Activated naive CD8-positive, alpha-beta T cell treated with anti-CD3 and anti-CD28 coated beads, Interleukin-2, amount 10 ng/mL, durations not matched to agents 7 days and 5 days (primary cell): Measurements from ENCODE around the gene CACNA1C. TPM values are rescaled to one million over a fixed set of nuclear protein-coding genes. Genes with fewer than 3 reads are reported as not detected.

Experiments used
- ATAC-seq: fragments of 150-1000 bp; cut with Tn5 transposase; one replicate; pipeline ENCODE4 v1.10.0; 2021; ENCODE audit warnings: low read depth, moderate library complexity
- POLR2A ChIA-PET: fragments of 350-600 bp; sonication (Branson Sonifier 250); formaldehyde crosslinking; loops from one replicate; lab custom pipeline; 2021; ENCODE audit warnings: antibody characterized with exemption; lab: Charles Lee
- DNase-seq: peaks from one replicate; pipeline ENCODE4 v3.0.0; 2021
- H3K27ac Mint-ChIP-seq: one replicate; pipeline ENCODE4 v1.8.0; 2022; ENCODE audit warnings: mild to moderate bottlenecking, mixed read lengths
- H3K27me3 Mint-ChIP-seq: one replicate; pipeline ENCODE4 v1.8.0; 2022; ENCODE audit warnings: mild to moderate bottlenecking, moderate library complexity, mixed read lengths
- H3K36me3 Mint-ChIP-seq: one replicate; pipeline ENCODE4 v1.8.0; 2021; ENCODE audit warnings: mild to moderate bottlenecking, mixed read lengths
- H3K4me1 Mint-ChIP-seq: one replicate; pipeline ENCODE4 v1.8.0; 2021; ENCODE audit warnings: mixed read lengths
- H3K4me3 Mint-ChIP-seq: one replicate; pipeline ENCODE4 v1.8.0; 2022; ENCODE audit warnings: mild to moderate bottlenecking, moderate library complexity, mixed read lengths
- H3K9me3 Mint-ChIP-seq: one replicate; pipeline ENCODE4 v1.8.0; 2021; ENCODE audit warnings: mixed read lengths
- total RNA-seq, 2 experiments: library from RNA; stranded (reverse); gene quantifications; one replicate each; pipeline ENCODE4 v1.2.3, GENCODE V29; 2021

Gene CACNA1C
- total RNA-seq, 2 experiments from 2014 or later = 0.11 to 0.14 TPM

DNA sequence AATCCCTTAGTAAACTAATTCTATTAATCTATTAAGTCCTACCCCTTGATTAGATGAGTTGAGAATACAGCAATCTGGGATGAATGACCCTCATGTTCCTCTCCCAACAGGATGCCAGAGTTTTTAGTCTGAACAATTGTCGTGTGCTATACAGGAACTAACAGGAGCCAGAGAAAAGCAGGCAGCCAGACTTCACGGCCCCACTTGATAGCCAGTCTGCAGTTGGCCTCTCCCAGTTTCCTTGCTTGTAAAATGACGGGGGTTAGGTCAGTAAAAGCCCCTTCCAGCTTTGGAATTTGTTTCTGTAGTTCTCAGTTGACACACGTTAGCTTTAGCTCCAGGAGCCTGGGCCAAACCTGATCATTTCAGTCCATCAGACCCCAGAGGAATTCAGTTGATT, 475.2 kb downstream of the CACNA1C start:
- H3K36me3 Mint-ChIP-seq = no peaks in the 10 kb centered on the region
- POLR2A ChIA-PET = no interaction called here
- H3K9me3 Mint-ChIP-seq = peaks cover 2% of the 10 kb centered on the region
- H3K27me3 Mint-ChIP-seq = peaks cover 5% of the 10 kb centered on the region
- DNase-seq (no peak), ATAC-seq (no peak)
- no peak overlapping the region for H3K27ac Mint-ChIP-seq
- H3K4me1 Mint-ChIP-seq = peaks cover 12% of the 10 kb centered on the region
- H3K4me3 Mint-ChIP-seq = no peak overlapping the region

DNA sequence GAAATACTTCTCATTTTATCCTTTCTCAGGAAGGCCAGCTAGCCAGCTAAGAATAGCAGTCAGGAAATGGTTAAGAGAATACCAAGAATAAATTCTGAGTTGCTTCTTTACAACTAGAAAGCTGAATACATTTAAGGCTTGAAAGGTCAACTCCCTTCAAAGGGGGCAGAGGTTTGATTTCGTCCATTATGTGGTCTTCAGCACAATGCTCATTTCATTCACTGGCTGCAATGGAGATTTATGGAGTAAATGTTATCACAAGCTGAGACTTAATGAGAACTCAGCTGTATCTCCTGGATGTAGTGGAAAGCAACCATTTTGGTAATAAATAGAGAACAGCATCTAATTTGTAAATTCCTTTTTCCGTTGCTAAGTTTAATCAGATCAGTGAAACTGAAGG, 477.0 kb downstream of the CACNA1C start:
- POLR2A ChIA-PET = no interaction called here
- peaks cover 5% of the 10 kb centered on the region for H3K27me3 Mint-ChIP-seq
- DNase-seq = no peak
- H3K27ac Mint-ChIP-seq = peak overlapping the region; percentile 13
- H3K4me3 Mint-ChIP-seq = peak overlapping the region; percentile 31
- H3K4me1 Mint-ChIP-seq = peaks cover 12% of the 10 kb centered on the region
- ATAC-seq = no peak
- H3K36me3 Mint-ChIP-seq = no peaks in the 10 kb centered on the region
- H3K9me3 Mint-ChIP-seq = peaks cover 2% of the 10 kb centered on the region

DNA sequence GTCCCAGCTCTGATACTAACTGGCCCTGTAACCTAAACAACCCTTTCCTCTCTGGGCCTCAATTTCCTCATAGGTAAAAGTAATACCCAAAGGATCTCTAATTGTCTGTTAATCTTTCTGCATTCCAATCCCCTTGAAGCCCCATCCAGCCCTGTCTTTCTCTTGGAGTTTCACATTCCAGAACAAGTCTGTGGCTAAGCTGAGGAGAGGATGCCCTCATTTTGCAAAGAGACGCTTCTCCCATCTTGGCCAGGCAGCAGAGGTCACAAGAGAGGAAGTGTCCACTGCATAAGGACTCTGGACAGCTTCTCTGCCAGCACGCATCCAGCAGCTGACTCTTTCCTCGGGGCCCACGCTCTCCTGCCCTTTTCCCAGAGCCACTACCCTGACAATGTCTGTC, 478.6 kb downstream of the CACNA1C start:
- peaks cover 12% of the 10 kb centered on the region for H3K4me1 Mint-ChIP-seq
- no peak overlapping the region for H3K4me3 Mint-ChIP-seq
- no peaks in the 10 kb centered on the region for H3K36me3 Mint-ChIP-seq
- POLR2A ChIA-PET = no interaction called here
- no peak for ATAC-seq
- no peak overlapping the region for H3K27ac Mint-ChIP-seq
- peaks cover 2% of the 10 kb centered on the region for H3K9me3 Mint-ChIP-seq
- DNase-seq = no peak
- no peaks in the 10 kb centered on the region for H3K27me3 Mint-ChIP-seq

DNA sequence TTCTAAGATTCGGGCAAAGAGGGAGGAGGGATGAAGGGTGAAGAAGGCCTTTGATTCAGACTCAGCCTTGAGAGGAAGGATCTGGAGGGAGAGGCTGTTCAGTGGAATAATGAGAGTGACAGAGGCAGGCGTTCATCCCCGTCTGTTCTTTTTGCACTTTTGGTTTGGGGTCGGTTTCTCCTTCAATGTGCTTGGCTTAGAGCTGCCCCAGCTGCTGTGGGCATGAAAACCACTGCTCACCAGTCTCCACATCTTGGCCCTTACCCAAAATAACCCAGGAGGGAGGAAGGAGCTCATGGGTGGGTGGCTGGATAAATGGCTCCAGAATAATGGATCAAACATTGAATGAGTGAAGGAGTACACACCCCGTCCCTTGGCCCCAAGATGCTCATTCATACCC, 480.2 kb downstream of the CACNA1C start:
- POLR2A ChIA-PET = no interaction called here
- Mint-ChIP-seq H3K36me3 (no peaks in the 10 kb centered on the region), H3K9me3 (peaks cover 2% of the 10 kb centered on the region), H3K4me3 (no peak overlapping the region), H3K27me3 (no peaks in the 10 kb centered on the region), H3K27ac (peak overlapping the region; percentile 35), H3K4me1 (peaks cover 12% of the 10 kb centered on the region)
- ATAC-seq (no peak), DNase-seq (no peak)

DNA sequence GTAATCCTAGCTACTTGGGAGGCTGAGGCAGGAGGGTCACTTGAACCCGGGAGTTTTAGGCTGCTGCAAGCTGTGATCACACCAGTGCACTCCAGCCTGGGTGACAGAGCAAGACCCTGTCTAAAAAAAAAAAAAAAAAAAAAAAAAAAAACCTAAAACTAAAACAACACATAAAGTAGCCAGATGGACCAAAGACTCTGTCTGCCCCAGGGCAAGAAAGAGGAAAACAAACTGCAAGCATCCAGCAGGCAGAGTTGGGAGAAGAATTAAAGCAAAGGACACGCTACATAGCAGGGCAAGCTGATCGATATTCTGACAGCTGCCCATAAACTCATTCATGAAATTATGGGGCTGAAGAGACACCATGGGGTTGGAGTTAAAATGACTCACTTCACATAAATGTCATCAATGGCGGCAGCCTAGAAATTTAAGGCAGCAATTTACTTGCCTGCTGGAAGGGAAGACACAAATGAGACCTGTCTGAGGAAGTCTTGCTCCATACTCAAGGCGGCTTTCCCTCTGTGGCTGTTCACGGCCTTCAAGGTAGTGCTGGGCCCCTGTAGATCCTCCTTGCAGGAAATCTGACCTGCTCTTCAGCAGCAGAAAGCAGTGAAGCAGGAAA, 482.9 kb downstream of the CACNA1C start:
- no peak for ATAC-seq
- no peak overlapping the region for H3K4me3 Mint-ChIP-seq
- no peak for DNase-seq
- no peaks in the 10 kb centered on the region for H3K4me1 Mint-ChIP-seq
- no peak overlapping the region for H3K27ac Mint-ChIP-seq
- no peaks in the 10 kb centered on the region for H3K9me3 Mint-ChIP-seq
- POLR2A ChIA-PET = no interaction called here
- H3K27me3 Mint-ChIP-seq = no peaks in the 10 kb centered on the region
- no peaks in the 10 kb centered on the region for H3K36me3 Mint-ChIP-seq

DNA sequence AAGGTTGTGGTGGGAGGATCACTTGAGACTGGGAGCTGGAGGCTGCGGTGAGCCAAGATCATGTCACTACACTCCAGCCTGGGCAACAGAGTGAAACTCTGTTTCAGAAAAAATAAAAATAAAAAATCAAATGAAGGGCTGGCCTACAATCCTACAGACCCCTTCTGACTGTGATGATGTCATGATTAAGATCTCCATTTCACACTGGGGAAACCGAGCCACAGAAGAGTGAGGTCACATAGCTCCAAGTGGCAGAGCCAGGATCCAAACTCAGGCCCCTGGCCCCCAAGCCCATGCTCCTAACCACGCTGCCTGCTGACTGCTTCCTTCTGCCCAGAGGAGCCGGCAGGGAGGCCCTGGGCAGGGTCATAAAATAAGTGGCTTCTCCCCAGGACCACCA, 483.9 kb downstream of the CACNA1C start:
- no peaks in the 10 kb centered on the region for H3K4me1 Mint-ChIP-seq
- H3K4me3 Mint-ChIP-seq = no peak overlapping the region
- no peaks in the 10 kb centered on the region for H3K27me3 Mint-ChIP-seq
- ATAC-seq = no peak
- POLR2A ChIA-PET = no interaction called here
- H3K27ac Mint-ChIP-seq = no peak overlapping the region
- H3K9me3 Mint-ChIP-seq = no peaks in the 10 kb centered on the region
- H3K36me3 Mint-ChIP-seq = no peaks in the 10 kb centered on the region
- DNase-seq = no peak

DNA sequence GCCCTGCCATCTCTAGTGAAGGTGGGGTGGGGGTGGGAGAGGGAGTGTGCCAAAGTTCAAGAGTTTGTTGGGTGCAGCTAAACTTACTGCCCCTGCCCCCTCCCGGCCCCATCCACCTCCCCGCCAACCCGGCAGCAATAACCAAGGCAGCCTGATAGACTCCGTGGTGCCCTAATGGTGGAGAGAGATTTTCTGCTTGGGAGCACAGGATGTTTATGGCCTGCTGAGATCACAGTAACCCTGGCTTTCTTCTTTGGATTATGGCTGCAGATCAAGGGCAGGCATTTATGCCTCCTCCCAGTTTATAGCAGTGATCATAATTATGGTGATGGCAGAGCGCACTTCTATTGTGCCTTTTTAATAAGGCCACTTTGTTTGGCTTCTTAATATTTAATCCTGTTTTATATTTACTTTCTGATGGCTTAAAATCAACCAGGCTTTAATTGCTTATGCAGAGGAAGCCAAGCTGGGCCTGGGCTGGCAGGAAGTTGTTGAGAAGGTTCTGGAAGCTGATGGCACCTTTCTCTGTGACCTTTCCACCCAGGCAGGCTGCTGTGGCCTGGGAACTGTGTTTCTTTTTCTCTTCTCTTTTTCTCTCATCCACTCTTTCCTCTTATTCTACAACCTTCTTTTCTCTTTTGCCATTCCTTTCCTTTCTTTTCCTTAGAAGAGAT, 485.2 kb downstream of the CACNA1C start:
- no peaks in the 10 kb centered on the region for H3K9me3 Mint-ChIP-seq
- no peaks in the 10 kb centered on the region for H3K27me3 Mint-ChIP-seq
- no peak for ATAC-seq
- DNase-seq = no peak
- H3K4me3 Mint-ChIP-seq = no peak overlapping the region
- H3K4me1 Mint-ChIP-seq = no peaks in the 10 kb centered on the region
- H3K27ac Mint-ChIP-seq = no peak overlapping the region
- no peaks in the 10 kb centered on the region for H3K36me3 Mint-ChIP-seq
- POLR2A ChIA-PET = no interaction called here

DNA sequence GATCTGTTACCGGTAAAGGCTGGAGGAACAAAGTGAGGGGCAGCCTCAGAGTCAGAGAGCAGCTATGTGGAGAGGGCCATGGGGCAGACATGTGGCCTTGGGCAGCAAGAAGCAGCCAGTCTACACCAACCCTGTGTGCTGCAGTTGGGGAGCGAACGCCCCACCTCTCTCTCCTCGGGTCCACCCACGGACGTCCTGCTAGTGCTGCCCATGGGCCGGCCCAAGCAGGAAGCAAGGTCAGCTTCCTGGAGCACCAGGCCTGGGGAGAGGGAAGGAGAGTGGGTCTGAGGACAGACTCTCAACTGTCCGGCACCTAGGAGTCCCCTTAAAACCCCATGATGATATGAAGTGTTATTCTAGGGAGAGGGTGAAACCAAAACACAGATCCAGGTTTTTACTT, 487.2 kb downstream of the CACNA1C start:
- H3K27ac Mint-ChIP-seq = no peak overlapping the region
- no peaks in the 10 kb centered on the region for H3K36me3 Mint-ChIP-seq
- no peak for DNase-seq
- no peaks in the 10 kb centered on the region for H3K27me3 Mint-ChIP-seq
- POLR2A ChIA-PET = no interaction called here
- no peaks in the 10 kb centered on the region for H3K9me3 Mint-ChIP-seq
- H3K4me3 Mint-ChIP-seq = no peak overlapping the region
- H3K4me1 Mint-ChIP-seq = peaks cover 12% of the 10 kb centered on the region
- ATAC-seq = no peak

DNA sequence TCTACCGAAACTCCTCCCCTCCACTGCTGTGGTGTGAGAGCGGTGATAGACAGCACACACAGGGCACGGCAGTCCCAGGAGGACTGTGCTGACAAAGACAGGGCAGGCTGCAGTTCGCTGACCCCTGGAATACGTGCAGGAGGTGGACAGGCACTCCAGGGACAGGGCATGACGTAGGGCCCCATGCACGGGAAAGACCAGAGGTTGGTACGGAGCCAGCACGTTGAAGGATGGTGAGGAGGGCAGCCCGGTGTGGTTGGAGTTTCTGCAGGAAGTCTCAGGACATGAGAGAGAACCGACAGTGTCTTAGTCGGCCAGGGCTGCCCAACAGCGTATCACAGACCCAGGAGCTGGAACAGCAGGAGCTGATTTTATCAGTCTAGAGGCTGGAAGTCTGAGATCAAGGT, 487.8 kb downstream of the CACNA1C start:
- POLR2A ChIA-PET = no interaction called here
- Mint-ChIP-seq H3K36me3 (no peaks in the 10 kb centered on the region), H3K27ac (no peak overlapping the region), H3K9me3 (no peaks in the 10 kb centered on the region), H3K4me1 (peaks cover 12% of the 10 kb centered on the region), H3K27me3 (no peaks in the 10 kb centered on the region), H3K4me3 (no peak overlapping the region)
- ATAC-seq = no peak
- DNase-seq = no peak

DNA sequence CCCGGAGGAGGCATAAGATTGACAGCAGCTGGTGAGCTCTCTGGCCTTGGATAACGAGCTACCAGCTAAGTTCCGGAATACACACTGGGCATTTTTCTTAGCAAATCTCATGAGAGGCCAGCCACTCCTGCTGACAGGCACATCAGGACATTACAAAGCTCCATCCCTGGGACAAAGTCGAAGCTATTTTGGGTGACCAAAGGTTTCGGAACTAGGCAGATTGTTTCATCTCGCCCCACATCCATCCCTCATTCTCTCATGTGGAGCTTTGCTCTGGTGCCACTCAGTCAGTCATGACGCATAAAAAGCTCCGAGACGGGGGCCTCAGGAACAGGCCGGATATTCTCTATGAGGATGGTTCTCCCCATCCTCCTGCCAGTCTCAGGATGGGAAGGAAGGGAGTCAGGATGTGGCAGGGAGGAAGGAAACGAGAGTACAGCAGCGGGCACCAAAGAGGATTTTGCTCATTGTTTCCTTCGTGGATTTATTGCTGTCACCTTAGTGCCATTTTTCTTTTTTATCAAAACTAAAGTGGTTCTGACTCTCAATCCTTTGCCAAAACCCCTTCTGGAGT, 488.9 kb downstream of the CACNA1C start:
- ATAC-seq = no peak
- Mint-ChIP-seq H3K27me3 (no peaks in the 10 kb centered on the region), H3K4me3 (no peak overlapping the region), H3K36me3 (no peaks in the 10 kb centered on the region), H3K27ac (no peak overlapping the region), H3K4me1 (peaks cover 12% of the 10 kb centered on the region), H3K9me3 (no peaks in the 10 kb centered on the region)
- POLR2A ChIA-PET = no interaction called here
- DNase-seq = no peak

DNA sequence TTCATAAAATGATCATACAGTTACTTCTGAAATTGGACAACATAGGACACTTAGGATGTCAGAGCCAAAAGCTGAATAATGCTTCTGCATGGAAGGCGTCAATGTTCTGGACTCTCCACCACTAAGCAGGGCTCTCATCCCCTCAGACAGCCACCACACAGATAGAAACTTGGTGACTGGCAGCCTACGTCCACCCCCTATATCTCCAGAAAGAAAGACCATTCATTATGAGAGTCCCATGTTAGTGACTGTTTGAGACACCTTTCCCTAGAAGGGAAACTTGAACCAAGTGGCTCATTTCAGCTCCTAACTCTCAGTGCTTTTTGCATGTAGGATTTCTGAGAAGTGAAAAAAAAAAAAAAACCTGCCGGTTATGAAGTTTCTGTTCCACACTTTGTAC, 491.0 kb downstream of the CACNA1C start:
- Mint-ChIP-seq H3K9me3 (no peaks in the 10 kb centered on the region), H3K27me3 (no peaks in the 10 kb centered on the region), H3K4me3 (peak overlapping the region; percentile 51), H3K4me1 (peaks cover 12% of the 10 kb centered on the region), H3K27ac (peak overlapping the region; percentile 56), H3K36me3 (no peaks in the 10 kb centered on the region)
- POLR2A ChIA-PET = no interaction called here
- DNase-seq (no peak), ATAC-seq (peak; percentile 39)

DNA sequence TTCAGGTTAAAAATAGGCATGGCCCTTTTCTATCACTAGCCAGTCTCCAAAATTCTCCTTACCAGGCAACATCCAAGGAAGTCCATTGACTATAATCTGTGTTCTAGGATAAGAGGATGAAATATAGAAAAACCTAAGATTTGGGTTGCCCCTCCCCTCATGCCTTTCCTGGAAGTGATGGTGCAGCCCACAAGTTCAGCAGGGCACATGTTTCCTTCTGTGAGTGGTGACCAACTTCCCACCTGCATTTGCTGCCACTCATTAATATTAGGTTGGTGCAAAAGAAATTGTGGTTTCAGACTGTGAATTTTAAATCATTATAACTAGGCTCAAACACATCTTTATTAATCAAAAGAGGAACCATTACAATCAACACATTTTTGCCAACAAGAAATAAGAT, 491.4 kb downstream of the CACNA1C start:
- peak; percentile 39 for ATAC-seq

DNA sequence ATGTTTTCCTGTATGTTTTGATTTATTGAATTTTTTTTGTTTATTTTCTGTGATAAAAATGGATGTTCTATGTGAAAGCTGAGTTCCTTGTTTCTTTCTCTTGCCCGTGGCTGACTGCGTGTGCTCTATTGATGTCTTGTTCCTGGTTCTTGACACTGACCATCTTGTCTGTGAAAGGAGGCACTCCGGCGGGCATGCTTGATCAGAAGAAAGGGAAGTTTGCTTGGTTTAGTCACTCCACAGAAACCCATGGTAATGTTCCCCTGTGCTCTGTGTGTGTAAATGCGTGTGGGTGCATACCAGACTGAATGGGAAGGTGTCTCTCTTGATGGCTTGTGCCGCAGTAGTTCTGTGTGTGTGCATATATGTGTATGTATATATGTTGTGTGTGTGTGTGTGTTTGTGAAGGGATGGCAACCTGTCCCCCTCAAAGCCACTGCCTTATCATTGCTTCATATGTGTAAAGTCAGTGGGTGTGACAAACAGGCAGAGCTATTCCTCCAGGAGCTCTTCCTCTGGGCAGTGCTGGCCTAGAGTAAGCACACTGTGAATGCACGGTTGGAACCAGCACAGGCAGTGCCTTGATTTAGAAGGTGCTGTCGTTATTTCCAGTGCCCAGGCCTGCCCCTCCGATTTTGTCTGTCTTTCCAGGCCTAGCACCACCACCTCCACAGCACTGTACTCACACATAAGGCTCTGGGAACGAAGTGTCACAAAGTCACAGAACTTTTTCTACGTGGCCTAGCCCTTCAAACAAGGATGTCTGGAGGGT, 494.7 kb downstream of the CACNA1C start:
- Mint-ChIP-seq H3K9me3 (no peaks in the 10 kb centered on the region), H3K4me3 (no peak overlapping the region), H3K27ac (no peak overlapping the region), H3K4me1 (peaks cover 12% of the 10 kb centered on the region), H3K36me3 (no peaks in the 10 kb centered on the region), H3K27me3 (peaks cover 2% of the 10 kb centered on the region)
- DNase-seq = no peak
- POLR2A ChIA-PET = no interaction called here
- no peak for ATAC-seq

More for the DNA sequence above, 491.4 kb downstream of the CACNA1C start:
- POLR2A ChIA-PET = no interaction called here
- peak overlapping the region; percentile 46 for H3K27ac Mint-ChIP-seq
- peaks cover 12% of the 10 kb centered on the region for H3K4me1 Mint-ChIP-seq
- no peaks in the 10 kb centered on the region for H3K36me3 Mint-ChIP-seq
- no peaks in the 10 kb centered on the region for H3K27me3 Mint-ChIP-seq
- H3K4me3 Mint-ChIP-seq = peak overlapping the region; percentile 51
- H3K9me3 Mint-ChIP-seq = no peaks in the 10 kb centered on the region
- no peak for DNase-seq
